MV-4-11 (cell line): Measurements from ENCODE around the gene FBN1.

Experiments
- DNase-seq: peaks from one replicate; lab custom pipeline; 2025; lab: John Stamatoyannopoulos, UW

Gene FBN1

GRCh38 chr15:48622237-48622636 lies 23.3 kb downstream of the FBN1 start:
- DNase-seq = no peak

GRCh38 chr15:48619446-48619845 lies 26.1 kb downstream of the FBN1 start:
- no peak for DNase-seq

- DNase-seq = peak; percentile 96
Observed at GRCh38 chr15:48617619-48618018, 27.9 kb downstream of the FBN1 start.

- no peak for DNase-seq
Observed at GRCh38 chr15:48616216-48616615, 29.3 kb downstream of the FBN1 start.

- DNase-seq = no peak
Observed at GRCh38 chr15:48614051-48614450, 31.5 kb downstream of the FBN1 start.

- DNase-seq = no peak
Observed at GRCh38 chr15:48609486-48609885, 36.0 kb downstream of the FBN1 start.

- no peak for DNase-seq
Observed at GRCh38 chr15:48607846-48608245, 37.7 kb downstream of the FBN1 start.

GRCh38 chr15:48604567-48604966 lies 40.9 kb downstream of the FBN1 start:
- DNase-seq = no peak

- no peak for DNase-seq
Observed at GRCh38 chr15:48603922-48604321, 41.6 kb downstream of the FBN1 start.

- peak; percentile 9 for DNase-seq
Observed at GRCh38 chr15:48603123-48603500, 42.4 kb downstream of the FBN1 start.

GRCh38 chr15:48602358-48603122 lies 43.0 kb downstream of the FBN1 start:
- no peak for DNase-seq

GRCh38 chr15:48601095-48601494 lies 44.4 kb downstream of the FBN1 start:
- DNase-seq = no peak

GRCh38 chr15:48596841-48597240 lies 48.7 kb downstream of the FBN1 start:
- DNase-seq = no peak

- peak; percentile 60 for DNase-seq
Observed at GRCh38 chr15:48596415-48596814, 49.1 kb downstream of the FBN1 start.

- no peak for DNase-seq
Observed at GRCh38 chr15:48595981-48596380, 49.5 kb downstream of the FBN1 start.

GRCh38 chr15:48592933-48593332 lies 52.6 kb downstream of the FBN1 start:
- no peak for DNase-seq

- DNase-seq = peak; percentile 79
Observed at GRCh38 chr15:48592221-48592731, 53.2 kb downstream of the FBN1 start.

GRCh38 chr15:48590723-48591122 lies 54.8 kb downstream of the FBN1 start:
- DNase-seq = no peak

GRCh38 chr15:48584812-48585563 lies 60.5 kb downstream of the FBN1 start:
- no peak for DNase-seq

- no peak for DNase-seq
Observed at GRCh38 chr15:48584090-48584811, 61.3 kb downstream of the FBN1 start.

GRCh38 chr15:48582452-48583247 lies 62.9 kb downstream of the FBN1 start:
- DNase-seq = no peak

- no peak for DNase-seq
Observed at GRCh38 chr15:48581219-48581618, 64.3 kb downstream of the FBN1 start.
